Inflammatory macrophage treated with lipopolysaccharide for 4 hours (primary cell): Measurements from ENCODE around the gene FAM20A.
"Not testable (repeated sequence)": the region's sequence is repeated elsewhere in the genome, so short reads cannot be mapped to it uniquely, and the experiment has no call there.

Source experiments
- DNase-seq: peaks from one replicate; pipeline ENCODE4 v3.0.0-alpha.2; 2020

Gene FAM20A

GRCh38 chr17:68587847-68588246 is 13.3 kb downstream of the FAM20A start:
- no peak for DNase-seq

DNA sequence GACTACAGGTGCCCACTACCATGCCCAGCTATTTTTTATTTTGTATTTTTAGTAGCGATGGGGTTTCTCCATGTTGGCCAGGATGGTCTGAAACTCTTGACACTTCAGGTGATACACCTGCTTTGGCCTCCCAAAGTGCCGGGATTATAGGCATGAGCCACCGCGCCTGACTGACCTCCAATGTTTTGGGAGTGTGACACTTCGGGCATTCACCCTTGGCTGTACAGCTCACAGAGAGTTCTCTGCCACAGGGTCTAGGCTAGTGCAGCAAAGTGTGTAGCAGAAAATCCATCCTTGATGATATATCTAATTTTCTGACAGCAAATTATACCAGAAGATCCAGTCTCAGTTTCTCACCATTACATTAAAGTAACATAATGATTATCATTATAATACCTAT is 14.1 kb downstream of the FAM20A start:
- DNase-seq: no peak

- no peak for DNase-seq
Observed at GRCh38 chr17:68585643-68586042, 15.5 kb downstream of the FAM20A start.

DNA sequence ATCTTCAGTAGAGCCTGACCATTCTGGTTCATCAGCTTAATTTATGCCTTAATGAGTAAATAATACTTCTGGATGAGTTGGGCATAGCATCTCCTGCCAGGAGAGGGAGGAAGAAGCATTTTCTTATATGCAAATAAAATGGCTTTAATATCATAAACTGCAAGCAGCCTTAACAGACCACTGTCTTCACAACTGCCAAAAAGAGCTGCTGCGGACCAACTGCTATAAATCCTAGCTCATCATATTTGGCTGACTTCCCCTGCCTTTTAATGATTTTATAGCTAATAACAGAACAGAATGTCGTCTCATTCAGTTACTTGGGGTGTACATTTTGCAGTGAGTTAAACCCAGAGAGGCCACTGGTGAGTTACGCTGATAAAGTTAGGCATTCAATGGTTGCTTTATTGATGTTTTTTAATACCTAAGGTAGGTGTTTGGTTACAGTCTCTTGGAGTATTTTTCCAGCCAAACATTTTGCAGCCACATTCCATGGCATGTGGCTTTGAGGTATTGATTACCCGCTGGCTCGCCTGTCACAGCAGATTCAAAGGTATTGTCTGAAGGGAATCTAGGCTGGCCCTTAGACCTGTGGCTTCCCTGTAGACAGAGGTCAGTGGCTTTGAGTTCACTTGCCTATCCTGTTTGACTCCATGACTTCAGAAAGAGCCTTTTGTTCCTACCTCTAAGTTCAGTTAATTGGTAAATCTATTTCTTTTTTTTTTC is 16.4 kb downstream of the FAM20A start:
- DNase-seq: no peak

DNA sequence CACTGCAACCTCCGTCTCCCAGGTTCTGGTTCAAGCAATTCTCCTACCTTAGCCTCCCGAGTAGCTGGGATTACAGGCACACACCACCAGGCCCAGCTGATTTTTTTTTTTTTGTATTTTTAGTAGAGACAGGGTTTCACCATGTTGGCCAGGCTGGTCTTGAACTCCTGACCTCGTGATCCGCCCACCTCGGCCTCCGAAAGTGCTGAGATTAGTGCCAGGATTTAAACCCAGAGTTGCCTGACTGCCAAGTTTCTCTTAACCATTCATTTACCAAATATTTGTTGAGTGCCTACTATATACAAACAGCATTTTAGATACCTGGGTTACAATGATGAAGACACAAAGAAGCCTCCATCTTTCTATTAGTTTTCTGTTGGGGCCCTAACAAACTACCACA is 18.3 kb downstream of the FAM20A start:
- DNase-seq: not testable (repeated sequence)

DNA sequence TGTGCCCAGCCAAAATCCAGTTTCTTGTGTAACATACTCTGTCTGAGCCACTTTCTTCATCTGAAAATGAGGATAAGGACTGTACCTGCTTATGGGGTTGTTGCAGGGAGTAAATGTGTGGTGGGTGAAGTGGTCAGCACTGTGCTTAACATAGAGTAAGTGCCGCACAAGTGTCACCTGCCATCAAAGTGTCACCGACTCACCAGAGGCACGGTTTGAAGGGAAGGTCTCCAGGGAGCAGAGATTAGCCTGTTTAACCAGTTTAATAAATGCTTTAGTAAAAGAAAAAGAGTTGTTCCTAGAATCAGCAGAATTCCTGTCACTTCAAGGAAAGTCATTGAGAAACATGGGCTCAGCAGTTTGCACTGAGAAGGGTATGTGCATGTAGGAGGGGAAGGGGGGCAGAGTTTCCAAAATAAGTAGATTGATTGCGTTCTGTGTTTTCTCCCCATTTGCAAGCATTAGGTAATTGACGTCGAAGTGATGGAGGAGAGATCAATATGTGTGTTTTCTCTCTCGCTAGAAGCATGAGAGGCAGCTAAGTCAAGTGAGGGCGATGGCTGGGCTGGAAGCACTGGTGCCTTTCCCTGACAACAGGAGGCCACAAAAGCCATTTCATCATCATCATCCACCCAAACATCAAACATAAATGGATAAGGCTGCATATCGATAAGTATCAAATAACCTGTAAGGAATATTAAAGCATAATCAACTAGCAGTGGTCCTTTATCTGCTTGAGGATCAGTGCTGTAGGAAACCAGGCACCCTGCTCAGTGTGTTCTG is 19.1 kb downstream of the FAM20A start:
- DNase-seq: no peak

DNA sequence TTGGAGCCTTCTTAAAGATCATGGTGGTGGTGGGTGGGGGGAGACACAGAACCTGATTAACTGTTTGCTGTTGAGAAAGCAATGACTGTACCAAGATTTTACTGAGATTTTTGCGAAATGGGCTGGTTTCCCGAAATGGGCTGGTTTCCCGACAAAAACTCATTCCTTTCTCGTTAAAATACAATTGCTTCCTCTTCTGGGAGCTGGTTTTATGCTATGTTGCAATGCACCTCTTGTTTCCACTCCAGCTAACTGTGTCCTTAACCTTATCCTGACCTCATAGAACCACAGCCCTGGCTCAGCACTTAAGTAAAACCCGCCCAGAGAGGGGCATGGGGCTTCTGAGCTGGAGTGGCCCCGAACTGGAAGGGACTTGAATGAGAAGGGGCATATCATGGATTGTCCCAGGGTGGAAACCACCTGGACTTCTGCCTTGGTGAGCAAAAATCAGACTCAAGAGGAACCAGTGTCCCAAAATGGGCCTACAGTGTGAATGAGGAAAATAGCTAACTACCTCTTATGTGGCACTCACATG is 20.9 kb downstream of the FAM20A start:
- peak; percentile 91 for DNase-seq

DNA sequence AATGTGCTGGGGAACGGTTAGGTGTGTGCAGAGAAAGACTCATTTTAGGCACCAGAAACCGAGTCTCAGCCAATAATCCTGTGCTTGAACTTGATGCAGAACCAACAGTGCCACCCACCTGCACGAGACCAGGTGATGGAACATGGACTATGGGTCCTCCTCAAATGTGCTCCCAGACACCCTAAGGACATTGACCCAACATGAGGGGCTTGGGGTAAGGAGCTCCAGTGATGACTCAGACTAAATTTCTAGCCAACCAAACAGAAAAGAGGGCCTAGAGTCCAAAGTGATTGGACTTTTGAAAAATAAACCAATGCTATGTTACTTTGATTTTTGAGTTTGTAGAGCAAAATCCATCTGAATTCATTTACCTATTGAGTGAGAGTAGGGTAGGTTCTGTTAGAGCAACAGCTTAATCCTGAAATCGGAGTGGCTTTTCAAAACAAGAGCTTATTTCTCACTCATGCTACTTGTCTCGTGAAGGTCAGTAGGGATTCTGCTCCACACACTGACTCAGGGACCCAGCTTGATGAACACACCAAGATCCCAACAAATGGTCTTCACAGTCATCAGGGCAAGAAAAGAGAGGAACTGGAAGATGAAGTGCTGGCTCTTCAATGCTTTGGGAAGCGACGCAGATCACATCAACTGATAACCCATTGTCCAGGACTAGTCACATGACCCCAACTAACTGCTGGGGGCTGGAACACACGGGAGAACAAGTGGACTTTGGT is 21.8 kb downstream of the FAM20A start:
- DNase-seq: peak; percentile 49

DNA sequence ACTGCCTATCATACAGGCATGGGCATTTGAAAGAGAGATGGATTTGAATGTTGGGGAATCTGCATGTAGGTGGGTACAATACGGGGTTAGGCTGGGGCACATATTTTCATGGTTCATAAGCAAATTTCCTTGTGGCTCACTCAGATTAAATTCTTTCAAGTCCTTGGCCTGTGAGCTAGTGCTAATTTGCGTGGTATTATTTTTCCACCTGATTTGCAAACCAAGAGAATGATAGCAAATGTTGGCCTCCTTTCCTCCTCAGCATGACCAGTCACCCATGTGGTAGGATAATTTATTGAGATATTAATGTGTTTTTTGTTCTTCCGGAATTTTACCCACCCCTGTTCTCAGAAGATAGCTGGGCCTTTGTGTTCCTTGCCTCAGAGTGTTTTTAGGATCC is 22.9 kb downstream of the FAM20A start:
- no peak for DNase-seq

DNA sequence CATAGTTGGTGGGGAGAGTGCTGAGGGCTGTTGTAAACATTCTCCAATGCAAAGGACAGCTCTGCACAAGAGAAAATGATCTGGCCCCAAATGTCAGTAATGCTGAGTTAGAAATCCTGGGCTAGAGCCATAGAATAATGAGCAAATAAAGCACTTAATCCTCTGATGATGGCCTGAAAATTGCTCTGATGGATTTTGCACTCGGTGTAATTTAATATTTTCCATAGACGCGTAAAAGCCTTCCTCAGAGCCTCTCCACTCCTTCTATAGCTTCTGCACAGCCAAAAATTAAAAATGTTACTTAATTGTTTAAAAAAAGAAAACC is 23.7 kb downstream of the FAM20A start:
- no peak for DNase-seq

DNA sequence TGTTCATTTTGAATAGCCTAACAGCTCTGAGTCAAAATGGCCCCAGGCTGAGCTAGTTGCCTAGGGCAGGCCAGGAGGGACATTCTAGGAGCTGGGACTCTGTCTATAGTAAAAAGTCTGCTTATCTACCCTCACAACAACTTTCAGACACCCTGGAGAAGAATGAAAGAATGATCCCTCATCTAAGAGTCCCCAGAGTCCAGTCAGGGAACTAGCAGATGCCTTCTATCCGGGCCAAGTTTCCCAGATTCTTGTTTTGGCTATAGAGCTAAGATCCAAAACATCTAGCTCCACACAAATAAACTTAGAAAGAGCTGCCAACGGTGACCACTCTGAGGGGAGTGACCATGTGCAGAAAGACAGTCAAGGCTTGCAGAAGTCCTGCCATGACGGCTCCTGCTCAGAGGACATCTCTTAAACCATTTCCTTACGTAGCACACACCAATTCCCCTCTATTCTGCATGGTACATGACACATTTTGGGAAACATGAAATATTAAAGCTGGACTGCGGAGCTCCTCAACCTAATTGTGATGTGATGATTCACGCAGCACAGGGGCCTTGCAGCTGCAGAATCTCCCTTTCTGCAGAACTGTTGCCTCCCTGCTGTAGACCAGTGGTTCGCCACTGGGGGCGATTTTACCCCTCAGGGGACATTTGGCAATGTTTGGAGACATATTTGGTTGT is 24.2 kb downstream of the FAM20A start:
- DNase-seq: no peak

DNA sequence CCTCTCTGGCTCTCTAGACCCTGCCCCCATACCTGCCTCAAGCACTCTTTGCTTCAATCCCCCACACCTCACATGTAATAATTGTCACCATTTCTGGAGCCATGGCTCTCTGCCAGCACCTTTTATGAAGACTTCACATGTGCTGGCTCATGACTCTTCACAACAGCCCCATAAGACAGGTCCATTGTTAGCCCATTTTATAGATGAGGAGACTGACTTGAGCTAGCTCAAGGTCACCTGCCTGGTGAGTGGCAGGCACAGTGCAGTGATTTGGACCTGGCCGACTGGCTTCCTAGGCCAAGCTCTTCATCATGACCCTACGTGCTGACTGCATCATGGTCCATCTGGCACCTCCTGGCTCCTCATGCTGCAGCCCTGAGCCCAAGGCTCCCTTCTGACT is 25.0 kb downstream of the FAM20A start:
- no peak for DNase-seq

DNA sequence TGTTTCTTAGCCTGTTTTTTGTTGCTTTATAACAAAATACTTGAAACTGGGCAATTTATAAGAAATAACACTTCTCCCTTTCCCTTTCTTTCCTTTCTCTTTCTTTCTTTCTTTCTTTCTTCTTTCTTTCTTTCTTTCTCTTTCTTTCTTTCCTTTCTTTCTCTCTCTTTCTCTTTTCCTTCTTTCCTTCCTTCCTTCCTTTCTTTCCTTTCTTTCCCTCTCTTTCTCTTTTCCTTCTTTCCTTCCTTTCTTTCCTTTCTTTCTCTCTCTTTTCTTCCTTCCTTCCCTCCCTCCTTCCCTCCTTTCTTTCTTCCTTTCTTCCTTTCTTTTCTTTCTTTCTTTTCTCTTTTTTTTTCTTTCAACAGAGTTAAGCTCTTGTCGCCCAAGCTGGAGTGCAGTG is 27.8 kb downstream of the FAM20A start:
- DNase-seq: no peak

- peak; percentile 77 for DNase-seq
Observed at GRCh38 chr17:68572138-68572842, 28.9 kb downstream of the FAM20A start.

DNA sequence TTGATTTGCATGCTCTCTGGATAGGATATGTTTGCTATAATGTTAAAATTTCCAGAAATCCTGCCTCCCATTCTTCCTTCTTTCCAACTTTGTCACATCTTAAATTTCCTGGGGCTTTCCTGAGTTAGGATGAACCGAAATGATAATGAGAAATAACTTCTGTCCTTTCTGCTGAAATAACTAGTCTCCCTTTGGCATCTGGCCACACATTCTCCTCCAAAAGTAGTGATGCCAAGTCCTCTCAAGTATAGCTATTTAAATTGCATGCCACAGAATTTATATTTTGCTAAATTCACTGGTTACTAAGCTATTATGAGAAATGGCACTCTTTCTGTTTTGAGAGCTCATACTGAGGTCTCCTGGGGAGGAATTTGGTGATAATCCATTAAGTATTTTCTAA is 30.6 kb downstream of the FAM20A start:
- DNase-seq: no peak

GRCh38 chr17:68569346-68569745 is 31.8 kb downstream of the FAM20A start:
- no peak for DNase-seq

GRCh38 chr17:68568581-68568980 is 32.6 kb downstream of the FAM20A start:
- DNase-seq: no peak

DNA sequence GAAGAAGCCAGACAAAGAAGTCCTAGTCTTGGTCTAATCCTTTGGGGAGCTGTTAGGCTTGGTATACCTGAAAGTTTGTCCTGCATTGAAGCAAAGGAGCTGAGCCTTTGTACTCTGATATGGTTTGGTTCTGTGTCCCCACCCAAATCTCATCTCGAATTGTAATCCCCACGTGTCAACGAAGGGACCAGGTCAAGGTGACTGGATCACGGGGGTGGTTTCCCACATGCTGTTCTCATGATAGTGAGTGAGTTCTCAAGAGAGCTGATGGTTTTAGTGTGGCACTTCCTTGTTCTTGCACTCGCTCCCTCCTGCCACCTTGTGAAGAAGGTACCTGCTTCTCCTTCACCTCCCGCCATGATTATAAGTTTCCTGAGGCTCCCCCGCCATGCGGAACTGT is 33.6 kb downstream of the FAM20A start:
- no peak for DNase-seq

DNA sequence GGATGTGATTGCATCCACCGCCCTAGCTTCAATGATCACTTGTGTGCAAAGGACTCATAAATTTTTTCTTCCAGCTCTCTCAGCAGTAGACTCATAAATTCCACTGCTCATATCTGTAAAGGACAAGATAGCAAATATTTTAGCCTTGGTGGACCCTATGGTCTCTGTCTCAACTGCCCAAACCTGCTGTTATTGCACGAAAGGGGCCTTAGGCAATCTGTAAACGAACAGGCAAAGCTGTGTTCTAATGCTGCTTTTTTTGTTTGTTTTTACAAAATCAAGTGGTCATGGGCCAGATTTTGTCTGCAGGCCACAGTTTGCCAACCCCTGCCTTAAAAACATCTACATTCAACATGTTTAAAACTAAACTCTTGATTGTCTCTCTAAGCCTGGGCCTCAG is 34.1 kb downstream of the FAM20A start:
- no peak for DNase-seq

DNA sequence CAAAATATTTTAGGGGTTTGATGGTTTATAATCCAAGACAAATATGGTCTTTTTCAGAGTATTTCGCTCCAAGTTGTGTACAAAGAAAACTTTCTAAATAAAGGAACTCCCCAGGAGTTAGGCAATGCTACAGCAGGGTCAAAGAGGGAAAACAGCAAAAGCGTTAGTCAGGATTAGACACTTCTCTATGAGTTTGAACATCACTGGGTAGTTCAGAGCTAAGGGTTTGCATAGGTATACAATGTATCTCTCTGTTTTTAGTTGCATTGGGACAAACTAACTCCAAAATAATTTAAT is 34.8 kb downstream of the FAM20A start:
- peak; percentile 90 for DNase-seq

DNA sequence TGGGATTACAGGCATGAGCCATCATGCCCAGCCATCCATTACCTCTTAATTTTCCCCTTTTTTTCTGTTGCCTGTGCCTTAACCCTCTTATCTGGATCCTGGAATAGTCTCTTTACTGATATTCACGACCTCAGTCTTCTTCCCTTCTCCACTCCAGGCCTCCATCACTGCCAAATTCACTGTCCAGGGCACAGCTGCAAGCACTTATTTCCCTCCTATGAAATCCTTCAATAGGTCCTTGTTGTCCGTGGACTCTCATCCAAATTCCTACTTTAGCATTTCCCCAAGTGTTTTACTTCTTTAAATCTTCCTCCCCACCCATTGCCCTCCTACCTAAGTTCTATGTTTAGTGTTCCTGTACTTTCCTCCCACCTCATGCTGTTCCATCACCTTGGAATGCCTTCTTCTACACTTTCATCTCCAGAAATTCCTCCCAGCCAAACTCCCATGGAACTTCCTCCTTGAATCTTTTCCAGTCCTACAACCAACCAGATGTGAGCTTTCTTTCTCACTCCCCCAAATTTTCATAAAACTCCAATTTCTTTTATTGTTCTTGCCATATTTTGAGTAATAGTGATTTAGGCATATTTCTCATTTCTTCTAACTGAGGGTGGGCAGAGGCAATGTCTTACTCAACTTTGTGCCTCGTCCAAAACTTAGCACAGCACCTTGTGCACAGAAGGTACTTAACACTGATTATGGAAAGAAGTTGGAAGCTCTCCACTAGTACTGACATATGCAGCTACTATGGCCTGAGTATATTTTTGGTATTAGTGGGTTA is 35.3 kb downstream of the FAM20A start:
- DNase-seq: no peak
